Suppressor macrophage treated with lipopolysaccharide for 4 hours (primary cell): ENCODE results near the gene BPIFA3.

Experiments used
- DNase-seq: peaks from one replicate; pipeline ENCODE4 v3.0.0-alpha.2; 2020

The BPIFA3 gene

DNA sequence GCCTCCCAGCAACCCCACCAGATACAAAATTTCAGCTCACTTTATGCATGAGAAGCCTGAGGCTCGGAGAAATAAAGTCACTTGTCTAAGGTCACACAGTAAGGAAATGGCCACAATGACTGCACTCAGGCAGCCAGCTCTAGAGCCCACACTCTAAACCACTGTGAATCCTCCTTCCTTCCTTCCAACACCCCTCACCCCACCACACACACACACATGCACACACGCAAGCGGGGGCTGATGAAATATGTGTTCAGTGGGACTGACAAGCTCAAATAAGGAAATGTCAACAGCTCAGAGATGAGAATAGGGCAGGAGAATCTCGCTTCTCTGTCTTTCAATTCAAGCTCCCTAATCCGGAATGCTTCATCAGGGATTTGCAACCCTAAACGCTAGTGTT is 12.7 kb downstream of the BPIFA3 start:
- DNase-seq = peak; percentile 40

GRCh38 chr20:33231237-33231636 is 14.1 kb downstream of the BPIFA3 start:
- DNase-seq = no peak

- DNase-seq = no peak
Measured at GRCh38 chr20:33232486-33233072, 15.4 kb downstream of the BPIFA3 start.

DNA sequence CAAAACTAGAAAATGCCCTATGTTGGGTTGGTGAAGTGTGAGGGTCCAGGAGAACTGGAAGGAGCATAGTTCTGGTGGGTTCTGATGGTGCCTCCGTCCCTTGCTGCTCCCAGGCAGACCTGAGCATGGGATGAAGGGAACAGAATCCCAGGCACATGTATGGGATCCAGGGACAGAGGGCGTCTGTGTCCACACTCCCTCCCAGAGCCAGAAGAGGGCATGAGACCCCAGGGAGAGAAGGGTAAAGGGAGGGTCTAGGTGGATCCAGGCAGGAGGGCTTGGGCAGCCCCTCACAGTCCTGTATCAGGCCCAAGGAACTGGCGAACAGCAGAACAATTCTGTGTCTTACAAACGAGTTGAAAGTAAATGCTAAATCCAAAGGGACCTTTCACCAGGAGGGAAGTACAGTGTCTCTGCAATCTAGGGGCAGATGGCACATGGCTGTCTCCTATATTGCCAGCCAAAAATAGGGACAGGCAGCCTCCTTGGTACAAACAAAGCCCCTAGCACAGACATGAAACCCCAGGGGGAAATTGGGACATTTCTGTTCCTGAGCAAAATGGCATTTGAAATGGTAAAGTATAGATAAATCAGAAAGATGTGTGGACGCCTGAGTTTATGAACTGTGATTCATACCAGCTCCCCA is 16.1 kb downstream of the BPIFA3 start:
- DNase-seq = no peak

- no peak for DNase-seq
Measured at GRCh38 chr20:33234050-33234449, 16.9 kb downstream of the BPIFA3 start.

DNA sequence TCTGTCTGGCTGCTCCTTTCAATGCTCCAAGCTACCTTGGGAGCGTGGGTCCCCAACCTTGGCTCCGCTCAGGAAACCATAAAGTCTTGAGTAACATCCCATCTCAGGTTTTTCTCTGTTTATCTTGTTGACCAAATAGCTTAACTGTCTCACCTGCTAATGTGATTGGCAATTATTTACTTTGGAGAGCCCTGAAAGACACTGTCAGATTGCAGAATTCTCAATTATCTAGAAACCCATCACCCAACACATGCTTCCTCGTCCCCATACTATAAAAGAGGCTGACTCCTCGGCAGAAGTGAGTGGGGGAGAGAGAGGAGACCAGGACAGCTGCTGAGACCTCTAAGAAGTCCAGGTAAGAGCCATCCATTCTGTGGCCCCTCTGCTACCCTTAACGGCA is 18.5 kb downstream of the BPIFA3 start, which contains the start of gene BPIFA1:
BPIFA1 (plus strand) TSS at position 301 of the 400 bp plus-strand sequence. CDS start 1,716 bp downstream, outside the sequence.
- DNase-seq = no peak

DNA sequence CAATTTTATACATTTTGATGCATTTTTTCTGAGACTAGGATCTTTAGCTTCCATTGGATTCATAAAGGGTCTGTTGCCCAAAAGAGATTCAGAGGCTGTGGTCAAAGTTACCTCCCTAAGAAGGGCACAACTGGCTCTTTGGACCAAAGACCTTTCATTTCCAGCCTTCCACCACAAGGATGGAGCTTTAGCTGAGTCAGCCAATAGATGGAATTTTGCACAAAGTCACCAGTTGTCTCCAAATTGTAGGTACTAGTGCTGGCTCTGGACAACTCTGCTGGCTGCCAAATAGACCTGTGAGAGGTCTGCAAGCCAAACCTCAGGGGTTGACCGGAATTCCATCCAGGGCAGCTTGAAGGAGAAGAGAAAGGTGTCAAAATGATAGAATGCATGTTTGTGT is 19.2 kb downstream of the BPIFA3 start:
- no peak for DNase-seq

DNA sequence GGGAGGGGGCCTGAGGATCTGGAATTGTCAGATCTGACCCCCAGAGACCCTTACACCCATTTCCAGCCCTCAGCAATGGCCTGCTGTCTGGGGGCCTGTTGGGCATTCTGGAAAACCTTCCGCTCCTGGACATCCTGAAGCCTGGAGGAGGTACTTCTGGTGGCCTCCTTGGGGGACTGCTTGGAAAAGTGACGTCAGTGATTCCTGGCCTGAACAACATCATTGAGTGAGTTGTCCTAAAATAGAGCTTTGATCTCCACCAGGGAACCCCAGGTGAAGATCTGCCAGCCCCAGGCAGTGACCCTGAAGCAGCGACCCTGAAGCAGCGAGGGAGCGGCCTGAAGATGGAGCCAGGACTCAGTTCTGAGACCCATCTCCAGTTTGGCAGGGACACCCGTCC is 20.8 kb downstream of the BPIFA3 start:
- DNase-seq = no peak

- DNase-seq = no peak
Measured at GRCh38 chr20:33239418-33239817, 22.3 kb downstream of the BPIFA3 start.

DNA sequence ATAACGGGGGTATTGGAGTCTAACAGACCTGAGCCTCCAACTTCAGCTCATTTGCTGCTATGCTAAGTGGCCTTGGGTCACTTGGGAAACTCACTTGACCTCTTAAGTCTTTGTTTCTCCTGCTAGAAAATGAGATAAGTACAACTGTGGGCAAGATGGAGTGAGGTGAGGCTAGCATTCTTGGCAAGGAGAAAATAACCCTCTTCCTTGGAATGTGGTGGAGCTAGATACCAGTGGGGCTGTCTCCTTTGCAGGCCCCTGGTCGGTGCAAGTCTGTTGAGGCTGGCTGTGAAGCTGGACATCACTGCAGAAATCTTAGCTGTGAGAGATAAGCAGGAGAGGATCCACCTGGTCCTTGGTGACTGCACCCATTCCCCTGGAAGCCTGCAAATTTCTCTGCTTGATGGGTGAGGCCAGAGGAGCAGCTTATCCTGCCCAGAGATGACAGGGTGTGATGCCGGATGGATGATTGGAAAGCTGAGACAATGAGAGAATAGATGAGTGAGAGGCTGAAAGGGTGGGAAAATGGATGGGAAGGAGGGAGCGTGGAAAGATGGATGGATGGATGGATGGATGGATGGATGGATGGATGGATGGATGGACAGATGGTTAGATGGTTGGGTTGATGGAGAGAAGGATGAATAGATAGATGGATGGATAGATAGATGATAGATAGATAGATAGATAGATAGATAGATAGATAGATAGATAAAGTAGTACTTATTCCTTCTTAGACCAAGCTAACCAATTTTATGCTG is 23.0 kb downstream of the BPIFA3 start:
- DNase-seq = no peak

- DNase-seq = no peak
Measured at GRCh38 chr20:33240923-33241322, 23.8 kb downstream of the BPIFA3 start.

DNA sequence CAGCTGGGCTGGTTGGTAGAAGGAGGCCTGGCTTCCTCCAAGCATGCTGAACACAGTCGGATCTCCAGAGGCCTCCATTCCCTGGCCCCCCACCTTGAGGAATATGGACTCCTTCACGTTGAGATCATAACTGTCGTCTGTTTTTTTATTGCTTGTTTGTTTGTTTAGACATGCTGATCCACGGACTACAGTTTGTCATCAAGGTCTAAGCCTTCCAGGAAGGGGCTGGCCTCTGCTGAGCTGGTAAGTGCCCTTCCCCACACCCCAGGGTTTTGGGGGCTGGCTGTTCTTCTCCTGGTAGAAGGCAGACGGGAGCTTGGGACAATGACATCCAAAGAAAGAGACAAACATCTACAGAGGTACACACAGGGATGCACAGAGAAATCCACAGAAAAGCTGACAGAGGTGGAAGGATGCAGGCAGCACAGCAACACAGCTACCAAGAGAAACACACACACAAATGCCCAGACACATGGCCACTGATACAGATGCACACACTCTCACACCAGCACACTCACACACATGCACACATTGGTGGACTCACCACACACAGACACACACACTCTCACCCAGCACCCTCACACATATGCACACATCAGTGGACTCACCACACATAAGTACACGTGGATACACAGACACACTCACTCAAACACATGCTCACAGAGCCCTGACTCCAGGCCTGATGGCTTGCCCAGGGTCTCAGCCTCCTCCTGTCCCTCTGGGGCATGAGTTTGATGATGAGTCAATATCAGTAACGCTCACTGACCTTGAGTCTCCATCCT is 25.4 kb downstream of the BPIFA3 start:
- no peak for DNase-seq

DNA sequence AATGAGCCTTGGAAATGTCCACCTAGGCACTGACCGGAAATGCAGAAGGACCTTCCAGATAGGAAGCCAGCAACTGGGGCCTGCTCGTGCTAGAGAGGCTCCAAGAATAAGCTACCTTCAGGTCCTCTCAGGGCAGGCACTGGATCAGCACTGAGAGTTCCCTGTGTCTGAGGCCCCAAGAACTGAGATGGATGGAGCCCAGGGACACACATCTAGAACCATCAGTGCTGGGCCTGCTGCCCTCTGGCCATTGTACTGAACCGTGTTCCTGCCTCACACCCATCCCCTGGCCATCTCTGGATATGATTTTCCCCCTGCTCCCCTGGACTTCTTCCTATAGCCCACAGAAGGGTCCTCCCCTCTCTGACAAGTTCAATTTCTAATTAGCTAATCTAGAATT is 28.9 kb downstream of the BPIFA3 start:
- DNase-seq = no peak

DNA sequence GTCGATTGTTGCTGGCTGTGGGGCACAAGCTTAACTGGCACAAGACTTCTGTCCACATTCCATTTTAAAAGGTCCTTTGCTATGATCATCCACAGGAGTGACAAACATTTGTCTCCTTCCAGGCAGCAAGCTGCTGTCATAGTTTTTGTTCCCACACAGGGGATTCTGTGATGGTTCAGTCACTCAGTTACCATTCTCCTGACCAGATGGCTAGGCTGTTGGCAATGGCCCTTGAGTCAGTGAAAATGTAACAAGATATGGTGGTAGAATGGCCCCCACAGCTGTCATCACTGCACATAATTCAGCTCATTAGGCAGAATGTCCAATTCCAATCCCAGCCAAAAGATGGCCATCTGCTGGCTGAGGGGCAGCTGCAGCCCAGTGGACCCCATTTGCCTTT is 32.3 kb downstream of the BPIFA3 start:
- DNase-seq = no peak

DNA sequence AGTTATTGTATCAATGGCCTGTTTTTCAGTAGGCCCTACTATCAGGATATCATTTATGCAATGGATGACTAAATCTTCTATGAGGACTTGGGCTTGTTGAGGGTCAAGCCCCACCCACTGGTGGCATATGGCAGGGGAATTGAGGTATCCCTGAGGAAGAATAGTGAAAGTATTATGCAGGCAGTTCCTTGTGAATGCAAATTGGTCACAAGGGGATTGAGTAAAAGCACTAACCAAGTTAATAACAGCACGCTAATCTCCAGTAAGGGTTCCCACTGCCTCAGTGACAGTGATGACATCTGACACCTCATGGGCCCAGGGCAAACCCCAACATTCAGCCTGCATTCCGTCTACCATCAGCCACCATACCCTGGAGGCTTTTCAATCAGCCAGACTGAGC is 33.5 kb downstream of the BPIFA3 start:
- no peak for DNase-seq

- DNase-seq = no peak
Measured at GRCh38 chr20:33251496-33251895, 34.3 kb downstream of the BPIFA3 start.

GRCh38 chr20:33252460-33252859 is 35.3 kb downstream of the BPIFA3 start:
- DNase-seq = no peak

DNA sequence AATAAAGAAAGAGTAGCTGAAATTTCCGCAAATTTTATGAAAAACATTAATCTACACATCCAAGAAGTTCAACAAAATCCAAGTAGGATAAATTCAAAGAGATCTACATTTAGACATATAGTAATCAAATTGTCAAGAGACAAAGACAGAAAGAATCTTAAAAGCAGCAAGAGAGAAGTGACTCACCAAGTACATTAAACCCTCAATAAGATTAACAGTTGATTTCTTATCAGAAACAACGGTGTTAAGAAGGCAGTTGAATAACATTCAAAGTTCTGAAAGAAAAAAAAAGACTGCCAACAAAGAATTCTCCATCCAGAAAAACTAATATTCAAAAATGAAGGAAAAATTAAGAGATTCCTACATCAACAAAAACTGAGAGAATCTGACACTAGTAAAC is 37.9 kb downstream of the BPIFA3 start:
- no peak for DNase-seq

DNA sequence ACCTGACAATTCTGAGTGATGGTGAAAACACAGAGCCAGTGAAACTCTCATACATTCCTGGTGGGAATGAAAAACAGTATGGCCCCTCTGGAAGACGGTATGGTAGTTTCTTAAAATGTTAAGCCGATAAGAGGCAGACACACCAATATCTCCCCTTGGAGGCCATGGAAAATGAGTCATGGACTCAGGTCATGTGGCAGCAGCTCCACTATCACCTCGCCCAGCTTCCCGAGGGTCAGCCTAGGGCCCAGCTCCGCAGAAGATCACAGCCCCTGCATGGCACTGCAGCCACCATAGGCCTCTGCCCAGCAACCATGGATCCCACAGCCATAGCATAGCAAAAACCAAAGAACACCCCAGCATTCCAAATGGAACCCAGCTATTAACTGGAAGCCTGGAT is 40.1 kb downstream of the BPIFA3 start:
- DNase-seq = no peak

DNA sequence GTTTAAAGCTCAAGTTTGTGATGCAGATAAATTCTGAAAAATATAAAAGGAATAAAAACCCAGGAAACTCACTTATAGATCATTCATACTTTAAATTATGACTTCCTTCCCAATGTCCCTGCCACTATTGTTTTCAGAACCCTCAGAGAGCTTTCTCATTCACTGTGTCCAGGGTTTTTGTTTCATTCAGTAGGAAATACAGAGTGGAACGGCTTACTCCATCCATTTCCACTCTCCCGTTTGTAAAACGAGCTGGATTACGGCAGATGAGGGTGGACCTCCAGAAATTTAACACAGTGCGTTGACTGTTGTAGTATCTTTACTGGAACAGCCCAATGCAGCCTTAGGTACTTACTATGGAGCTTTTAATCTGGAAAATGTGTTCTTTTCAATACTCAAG is 42.2 kb downstream of the BPIFA3 start:
- no peak for DNase-seq

DNA sequence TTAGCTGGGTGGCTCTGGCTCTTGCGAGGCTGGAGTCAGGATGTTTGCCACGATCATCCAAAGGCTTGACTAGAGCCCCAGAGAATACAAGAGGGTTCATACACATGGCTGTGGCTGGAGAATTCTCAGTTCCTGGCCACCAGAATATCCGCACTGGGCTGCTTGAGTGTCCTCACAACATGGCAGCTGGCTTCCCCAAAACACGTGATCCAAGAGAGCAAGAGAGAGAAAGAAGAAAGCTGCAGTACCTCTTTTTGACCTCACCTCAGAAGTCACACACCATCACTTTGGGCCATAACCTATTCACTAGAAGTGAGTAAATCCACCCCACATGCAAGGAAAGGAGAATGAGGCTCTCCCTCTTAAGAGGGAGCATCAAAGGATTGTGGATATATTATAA is 44.3 kb downstream of the BPIFA3 start:
- peak; percentile 6 for DNase-seq

- peak; percentile 48 for DNase-seq
Measured at GRCh38 chr20:33262658-33263065, 45.5 kb downstream of the BPIFA3 start.

- no peak for DNase-seq
Measured at GRCh38 chr20:33263784-33264183, 46.6 kb downstream of the BPIFA3 start.
